T-helper 2 cell treated with Interferon-gamma antibody and Interleukin-4, amounts not matched to agents 100 ng/mL and 5 ng/mL, for 36 hours (primary cell): ENCODE results near the gene FASTK. TPM values are rescaled to one million over a fixed set of nuclear protein-coding genes. Genes with fewer than 3 reads are reported as not detected.
"Not testable (repeated sequence)": the region's sequence is repeated elsewhere in the genome, so short reads cannot be mapped to it uniquely, and the experiment has no call there.

Experiments used
- intact Hi-C: fragments of 100-400 bp; cut with micrococcal nuclease; formaldehyde crosslinking; loops from one replicate; pipeline ENCODE4 v1.15.1; 2023
- total RNA-seq: library from RNA; stranded (reverse); gene quantifications from 2 replicates; pipeline ENCODE4 v1.2.3, GENCODE V29; 2022

FASTK gene
- total RNA-seq, 1 donor from 2014 or later: 89.3 TPM

DNA sequence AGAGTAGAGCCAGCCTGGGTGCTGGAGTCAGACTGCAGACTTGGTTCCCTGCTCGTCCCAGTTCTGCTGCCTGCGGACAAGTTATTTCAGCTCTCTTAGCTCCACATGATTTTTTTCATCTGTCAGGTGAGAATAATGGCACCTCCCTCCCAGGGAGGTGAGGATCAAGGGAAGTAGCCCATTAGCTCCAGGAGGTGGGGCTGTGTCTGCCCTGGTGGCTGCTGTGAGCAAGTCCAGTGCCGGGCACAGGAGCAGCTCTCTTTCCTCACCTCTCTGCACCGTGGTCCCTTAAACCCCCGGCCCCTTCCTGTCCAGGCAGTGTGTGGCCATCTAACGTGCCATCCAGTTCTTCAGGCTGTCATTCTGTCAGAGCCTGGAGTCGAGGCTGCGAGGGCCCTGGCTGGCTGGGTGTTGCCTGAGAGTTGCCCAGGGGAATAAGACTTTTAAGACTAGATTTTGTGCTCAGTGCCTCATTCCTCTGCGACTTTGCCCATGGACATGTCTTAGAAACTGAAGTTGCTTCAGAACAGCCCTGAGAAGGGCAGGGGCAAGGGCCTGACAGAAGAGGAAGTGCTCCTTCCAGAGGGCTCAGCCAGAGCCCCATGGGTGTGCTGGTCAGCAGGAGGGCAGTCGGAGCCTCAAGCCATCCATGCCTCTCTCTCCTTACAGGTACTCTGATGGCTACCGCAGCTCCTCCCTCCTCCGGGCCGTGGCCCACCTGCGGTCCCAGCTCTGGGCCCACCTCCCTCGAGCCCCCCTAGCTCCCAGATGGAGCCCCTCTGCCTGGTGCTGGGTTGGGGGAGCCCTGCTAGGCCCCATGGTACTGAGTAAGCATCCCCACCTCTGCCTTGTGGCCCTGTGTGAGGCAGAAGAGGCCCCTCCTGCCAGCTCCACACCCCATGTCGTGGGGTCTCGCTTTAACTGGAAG is 47.4 kb downstream of the FASTK start:
- intact Hi-C loops: no loop called here

DNA sequence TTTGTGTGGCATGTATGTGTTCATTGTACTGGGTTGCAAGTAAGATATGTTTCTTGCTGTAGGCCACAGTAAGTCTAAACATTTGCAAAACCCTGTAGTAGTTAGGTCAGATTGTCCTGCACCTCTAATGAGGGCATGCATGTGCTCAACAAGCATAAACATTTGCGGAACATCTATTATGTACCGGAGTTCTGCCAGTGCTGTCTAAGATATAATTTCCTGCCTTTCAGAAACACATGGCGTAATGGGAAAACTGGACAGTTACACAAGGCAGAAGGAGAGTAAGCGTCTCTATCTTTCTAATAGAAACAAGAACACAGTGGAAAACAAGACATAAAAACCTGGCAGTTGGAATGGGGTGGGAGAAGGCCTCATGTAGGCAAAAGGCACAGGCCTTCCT is 49.6 kb downstream of the FASTK start:
- intact Hi-C loops: no loop called here

DNA sequence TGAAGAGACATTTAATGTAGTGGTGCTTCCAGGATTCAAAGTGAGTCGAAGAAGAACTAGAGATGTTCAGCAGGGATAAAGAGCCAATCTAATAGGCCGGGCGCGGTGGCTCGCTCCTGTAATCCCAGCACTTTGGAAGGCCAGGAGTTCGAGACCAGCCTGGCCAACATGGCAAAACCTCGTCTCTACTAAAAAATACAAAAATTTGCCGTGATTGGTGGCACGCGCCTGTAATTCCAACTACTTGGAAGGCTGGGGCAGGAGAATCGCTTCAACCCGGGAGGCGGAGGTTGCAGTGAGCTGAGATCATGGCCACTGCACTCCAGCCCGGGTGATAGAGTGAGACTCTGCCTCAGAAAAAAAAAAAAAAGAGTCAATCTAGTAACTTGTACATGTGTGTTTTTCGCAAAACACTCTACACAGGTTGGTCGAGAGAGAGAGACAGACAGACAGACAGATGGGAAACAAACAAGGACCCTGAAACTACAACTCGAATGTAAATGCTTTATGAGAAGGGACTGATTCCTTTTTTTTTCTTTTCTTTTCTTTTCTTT is 51.6 kb downstream of the FASTK start:
- intact Hi-C loops: loop anchor here (1.0 kb wide), 4 partner anchors 16 to 82 kb away; partner anchors contain the start of gene TMUB1

DNA sequence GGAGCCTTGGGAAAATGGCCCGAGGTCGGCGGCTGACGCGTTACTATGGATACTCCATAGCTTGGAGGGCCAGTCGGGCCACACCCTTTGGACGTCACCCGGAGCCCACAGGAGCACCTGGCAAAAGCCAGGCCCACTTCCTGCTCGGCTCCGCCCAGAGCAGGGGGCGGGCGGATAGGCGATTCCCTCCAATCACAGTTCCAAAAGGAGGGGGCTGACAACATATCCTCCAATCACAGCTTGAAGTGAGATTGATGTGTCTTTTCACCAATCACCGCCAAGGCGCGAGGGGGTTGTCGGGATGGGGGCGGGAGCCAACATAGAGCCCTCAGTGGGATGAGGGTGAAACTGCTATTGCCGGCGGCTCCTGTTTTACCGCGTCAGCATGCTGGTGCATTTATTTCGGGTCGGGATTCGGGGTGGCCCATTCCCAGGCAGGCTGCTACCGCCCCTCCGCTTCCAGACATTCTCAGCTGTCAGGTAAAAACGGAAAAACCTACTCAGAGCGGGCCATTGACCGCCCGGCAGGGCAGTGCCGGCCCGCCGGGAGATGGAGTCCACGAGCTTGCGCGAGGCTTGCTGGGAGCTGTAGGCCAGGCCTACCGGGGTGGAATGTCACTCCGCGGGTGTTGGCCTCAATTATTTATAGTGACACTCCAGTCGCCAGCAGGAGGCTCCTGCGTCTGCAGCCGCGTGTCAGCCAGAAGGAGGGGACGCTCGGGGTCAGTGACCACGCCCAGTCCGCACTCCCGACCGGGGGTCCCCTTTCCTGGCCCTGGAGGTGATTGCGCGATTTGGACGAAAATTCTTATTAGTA is 52.3 kb downstream of the FASTK start, which contains the start of gene ABCB8:
TSS of gene ABCB8 (plus strand) at position 320 of the 817 bp plus-strand sequence. CDS start at position 386, 66 bp downstream.
- intact Hi-C loops: loop anchor here (1.0 kb wide), 4 partner anchors 15 to 83 kb away; partner anchors contain the start of gene TMUB1

DNA sequence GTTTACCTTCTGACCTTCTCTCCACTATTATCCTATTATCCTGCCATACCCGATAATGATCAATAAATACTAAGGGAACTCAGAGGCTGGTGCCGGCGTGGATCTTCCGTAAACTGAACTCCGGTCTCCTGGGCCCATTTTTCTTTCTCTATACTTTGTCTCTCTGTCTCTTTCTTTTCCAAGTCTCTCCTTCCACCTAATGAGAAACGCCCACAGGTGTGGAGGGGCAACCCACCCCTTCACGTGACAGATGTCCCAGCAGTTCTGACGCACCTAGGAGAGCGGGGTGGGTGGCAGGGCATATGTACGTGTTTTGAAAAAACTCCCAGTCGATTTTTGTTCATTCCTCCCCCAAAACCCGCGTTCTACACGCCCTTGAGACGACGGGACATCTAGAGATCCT is 52.9 kb downstream of the FASTK start:
- intact Hi-C loops: loop anchor here (1.0 kb wide), 4 partner anchors 14 to 84 kb away; partner anchors contain the start of gene TMUB1

DNA sequence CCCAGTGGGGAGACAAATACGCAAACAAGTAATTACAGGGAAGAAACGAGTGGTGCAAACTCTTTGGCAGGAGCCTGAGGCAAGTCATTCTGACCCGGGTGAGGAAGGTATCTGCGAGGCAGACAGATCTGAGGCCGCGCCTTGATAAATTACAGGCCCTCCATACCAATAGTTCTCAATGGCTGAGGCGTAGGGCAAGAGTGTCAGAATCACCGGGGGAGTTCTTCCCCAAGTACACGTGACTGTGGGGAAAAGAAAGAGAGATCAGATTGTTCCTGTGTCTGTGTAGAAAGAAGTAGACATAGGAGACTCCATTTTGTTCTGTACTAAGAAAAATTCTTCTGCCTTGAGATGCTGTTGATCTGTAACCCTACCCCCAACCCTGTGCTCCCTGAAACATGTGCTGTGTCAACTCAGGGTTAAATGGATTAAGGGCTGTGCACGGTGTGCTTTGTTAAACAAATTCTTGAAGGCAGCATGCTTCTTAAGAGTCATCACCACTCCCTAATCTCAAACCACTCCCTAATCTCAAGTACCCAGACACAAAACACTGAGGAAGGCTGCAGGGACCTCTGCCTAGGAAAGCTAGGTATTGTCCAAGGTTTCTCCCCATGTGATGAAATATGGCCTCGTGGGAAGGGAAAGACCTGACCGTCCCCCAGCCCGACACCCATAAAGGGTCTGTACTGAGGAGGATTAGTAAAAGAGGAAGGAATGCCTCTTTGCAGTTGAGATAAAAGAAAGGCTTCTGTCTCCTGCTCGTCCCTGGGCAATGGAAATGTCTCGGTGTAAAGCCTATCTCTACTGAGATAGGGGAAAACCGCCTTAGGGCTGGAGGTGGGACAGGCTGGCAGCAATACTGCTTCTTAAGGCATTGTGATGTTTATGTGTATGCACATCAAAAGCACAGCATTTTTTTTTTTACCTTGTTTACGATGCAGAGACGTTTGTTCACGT is 53.6 kb downstream of the FASTK start:
- intact Hi-C loops: not testable (repeated sequence)

Other genes with a start within 250 kb of the FASTK start
- not detected in 2 replicates for gene AOC1, start 228.3 kb downstream of the FASTK start, total RNA-seq
- 0.23 and 0.36 TPM in 2 replicates for gene KCNH2, start 102.5 kb downstream of the FASTK start, total RNA-seq
- 17.0 and 17.4 TPM in 2 replicates for gene NOS3, start 89.8 kb downstream of the FASTK start, total RNA-seq
- gene ATG9B, start 56.3 kb downstream of the FASTK start, total RNA-seq: 9.6 and 10.3 TPM in 2 replicates
- 60.9 and 61.6 TPM in 2 replicates for gene ABCB8, start 52.4 kb downstream of the FASTK start, total RNA-seq
- gene ASIC3, start 32.3 kb downstream of the FASTK start, total RNA-seq: 6.0 and 6.6 TPM in 2 replicates
- gene CDK5, start 22.9 kb downstream of the FASTK start, total RNA-seq: 22.3 and 23.7 TPM in 2 replicates
- 111 and 119 TPM in 2 replicates for gene SLC4A2, start 21.2 kb downstream of the FASTK start, total RNA-seq
- gene TMUB1, start 2.7 kb upstream of the FASTK start, total RNA-seq: 51.0 and 55.4 TPM in 2 replicates
- gene AGAP3, start 5.7 kb upstream of the FASTK start, total RNA-seq: 26.9 and 29.3 TPM in 2 replicates
- not detected in 2 replicates for gene GBX1, start 86.9 kb upstream of the FASTK start, total RNA-seq
- not detected in 2 replicates for gene ASB10, start 106.4 kb upstream of the FASTK start, total RNA-seq
- gene H2BK1, start 129.7 kb upstream of the FASTK start, total RNA-seq: 0.48 and 1.1 TPM in 2 replicates
- gene ABCF2, start 146.4 kb upstream of the FASTK start, total RNA-seq: 45.5 and 47.2 TPM in 2 replicates
- gene CHPF2, start 151.7 kb upstream of the FASTK start, total RNA-seq: 40.0 and 41.0 TPM in 2 replicates
- 2.5 and 2.6 TPM in 2 replicates for gene SMARCD3, start 167.9 kb upstream of the FASTK start, total RNA-seq